Muscle layer of colon (tissue), 2 donors: ENCODE measurements around the gene LCP1.

Experiments used
- H3K27ac ChIP-seq: one replicate; pipeline ENCODE4 v1.7.0; 2013; ENCODE audit warnings: low read depth, mild to moderate bottlenecking, low read length, moderate library complexity
- H3K27me3 ChIP-seq, 2 donors: one replicate each; pipeline ENCODE4 v1.7.0; 2013; ENCODE audit warnings: low read length in 2 of 2, mild to moderate bottlenecking in 2 of 2; ENCODE audit not compliant: insufficient read depth in 2 of 2, control insufficient read depth in 1 of 2
- H3K36me3 ChIP-seq: one replicate; pipeline ENCODE4 v1.7.0; 2013; ENCODE audit warnings: mild to moderate bottlenecking, low read length; ENCODE audit not compliant: insufficient read depth
- H3K4me1 ChIP-seq: one replicate; pipeline ENCODE4 v1.7.0; 2013; ENCODE audit warnings: mild to moderate bottlenecking, low read length; ENCODE audit not compliant: insufficient read depth
- H3K4me3 ChIP-seq, 2 donors: one replicate each; pipeline ENCODE4 v1.7.0; 2013; ENCODE audit warnings: low read length in 2 of 2, low read depth in 1 of 2, mild to moderate bottlenecking in 1 of 2, moderate library complexity in 1 of 2
- H3K9ac ChIP-seq: one replicate; pipeline ENCODE4 v1.7.0; 2013; ENCODE audit warnings: low read length
- H3K9me3 ChIP-seq: one replicate; pipeline ENCODE4 v1.7.0; 2013; ENCODE audit warnings: mild to moderate bottlenecking, low read length
- donor health status: abdominal sarcoma.
- donor health status: Adenocarcinoma of cecum.

The LCP1 gene

GRCh38 chr13:46179969-46180763 lies 1.8 kb downstream of the LCP1 start:
- Histone ChIP-seq H3K36me3 (no peaks in the 10 kb centered on the region), H3K27ac (no peak overlapping the region), H3K27me3 (no peaks in the 10 kb centered on the region), H3K9ac (no peak overlapping the region), H3K4me3 (no peak overlapping the region), H3K4me1 (no peaks in the 10 kb centered on the region), H3K9me3 (no peaks in the 10 kb centered on the region)

- no peak overlapping the region for H3K4me3 ChIP-seq
- H3K27ac ChIP-seq = no peak overlapping the region
- H3K9me3 ChIP-seq = no peaks in the 10 kb centered on the region
- no peak overlapping the region for H3K9ac ChIP-seq
- H3K36me3 ChIP-seq = no peaks in the 10 kb centered on the region
- no peaks in the 10 kb centered on the region for H3K4me1 ChIP-seq
- no peaks in the 10 kb centered on the region for H3K27me3 ChIP-seq
These were observed 2.5 kb downstream of the LCP1 start for GRCh38 chr13:46179491-46179908.

- Histone ChIP-seq H3K27me3 (no peaks in the 10 kb centered on the region), H3K4me3 (no peak overlapping the region), H3K4me1 (no peaks in the 10 kb centered on the region), H3K9me3 (no peaks in the 10 kb centered on the region), H3K36me3 (no peaks in the 10 kb centered on the region), H3K9ac (no peak overlapping the region), H3K27ac (no peak overlapping the region)
These were observed 3.2 kb downstream of the LCP1 start for GRCh38 chr13:46178821-46179220.

DNA sequence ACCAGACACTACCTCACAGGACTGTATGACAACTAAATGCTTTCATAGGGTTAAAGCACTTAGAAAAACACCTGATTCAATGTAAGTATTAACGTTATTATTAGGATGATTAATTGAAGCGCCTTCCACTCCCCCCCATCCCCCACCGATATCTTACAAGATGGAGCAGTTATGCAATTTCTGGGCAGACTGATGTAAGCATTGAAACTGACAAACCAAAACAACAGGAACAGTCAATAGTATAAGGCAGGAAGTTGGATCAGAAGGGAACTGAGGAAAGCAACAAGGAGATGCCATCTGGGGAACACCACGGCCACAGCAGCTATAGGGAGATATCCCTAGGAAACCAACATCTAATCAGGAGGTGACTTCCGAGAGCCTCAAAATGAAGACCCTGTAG lies 3.8 kb downstream of the LCP1 start:
- H3K4me3 ChIP-seq = no peak overlapping the region
- no peaks in the 10 kb centered on the region for H3K27me3 ChIP-seq
- no peaks in the 10 kb centered on the region for H3K4me1 ChIP-seq
- H3K9ac ChIP-seq = no peak overlapping the region
- no peaks in the 10 kb centered on the region for H3K9me3 ChIP-seq
- no peak overlapping the region for H3K27ac ChIP-seq
- H3K36me3 ChIP-seq = no peaks in the 10 kb centered on the region

GRCh38 chr13:46176756-46177155 lies 5.2 kb downstream of the LCP1 start:
- Histone ChIP-seq H3K9me3 (no peaks in the 10 kb centered on the region), H3K9ac (no peak overlapping the region), H3K27me3 (no peaks in the 10 kb centered on the region), H3K27ac (no peak overlapping the region), H3K4me3 (no peak overlapping the region), H3K36me3 (no peaks in the 10 kb centered on the region), H3K4me1 (no peaks in the 10 kb centered on the region)

- no peak overlapping the region for H3K4me3 ChIP-seq
- no peaks in the 10 kb centered on the region for H3K9me3 ChIP-seq
- H3K4me1 ChIP-seq = no peaks in the 10 kb centered on the region
- no peak overlapping the region for H3K9ac ChIP-seq
- no peaks in the 10 kb centered on the region for H3K27me3 ChIP-seq
- H3K27ac ChIP-seq = no peak overlapping the region
- no peaks in the 10 kb centered on the region for H3K36me3 ChIP-seq
These were observed 8.3 kb downstream of the LCP1 start for GRCh38 chr13:46173656-46174055.

GRCh38 chr13:46172531-46172991 lies 9.4 kb downstream of the LCP1 start:
- Histone ChIP-seq H3K4me1 (no peaks in the 10 kb centered on the region), H3K36me3 (no peaks in the 10 kb centered on the region), H3K9ac (no peak overlapping the region), H3K9me3 (no peaks in the 10 kb centered on the region), H3K27me3 (no peaks in the 10 kb centered on the region), H3K4me3 (no peak overlapping the region), H3K27ac (no peak overlapping the region)

DNA sequence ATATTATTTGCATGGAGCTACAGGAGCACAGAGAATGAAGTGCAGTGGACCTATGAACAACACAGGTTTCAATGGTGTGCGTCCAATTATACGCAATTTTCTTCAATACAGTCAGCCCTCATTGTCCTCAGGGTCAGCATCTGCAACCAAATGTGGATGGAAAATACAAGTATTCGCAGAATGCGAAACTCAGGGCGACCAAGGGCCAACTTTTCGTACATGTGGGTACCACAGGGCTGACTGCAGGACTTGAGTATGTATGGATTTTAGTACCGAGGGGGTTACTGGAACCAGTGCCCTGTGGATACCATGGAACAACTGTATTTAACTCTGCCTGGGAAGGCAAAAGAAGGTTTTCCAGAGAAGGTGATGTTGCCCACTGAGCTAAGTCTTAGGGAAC lies 10.2 kb downstream of the LCP1 start:
- H3K9ac ChIP-seq = no peak overlapping the region
- H3K27ac ChIP-seq = no peak overlapping the region
- H3K36me3 ChIP-seq = no peaks in the 10 kb centered on the region
- H3K4me3 ChIP-seq = no peak overlapping the region
- H3K4me1 ChIP-seq = no peaks in the 10 kb centered on the region
- no peaks in the 10 kb centered on the region for H3K9me3 ChIP-seq
- no peaks in the 10 kb centered on the region for H3K27me3 ChIP-seq

- no peaks in the 10 kb centered on the region for H3K4me1 ChIP-seq
These were observed 10.8 kb downstream of the LCP1 start for GRCh38 chr13:46171217-46171616.

DNA sequence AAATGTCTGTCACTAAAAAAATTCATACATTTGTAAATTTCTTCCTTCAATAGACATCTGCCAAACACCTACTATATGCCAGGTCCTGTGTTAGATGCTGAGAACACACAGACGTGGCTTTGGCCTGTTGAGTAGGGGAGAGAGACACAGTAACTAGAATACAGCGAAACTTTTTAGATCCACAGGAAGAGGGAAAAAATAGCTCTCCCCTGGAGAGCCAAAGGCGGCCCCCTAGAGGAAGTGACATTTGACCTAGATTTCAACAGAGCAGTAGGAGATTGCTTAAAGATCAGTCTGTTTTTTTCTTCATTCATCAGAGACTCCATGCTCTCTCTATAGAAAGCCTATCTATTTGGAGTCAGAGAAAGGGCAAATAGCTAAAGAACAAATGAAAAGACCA lies 11.3 kb downstream of the LCP1 start:
- Histone ChIP-seq H3K4me1 (no peaks in the 10 kb centered on the region), H3K36me3 (no peaks in the 10 kb centered on the region), H3K9ac (no peak overlapping the region), H3K27ac (no peak overlapping the region), H3K27me3 (no peaks in the 10 kb centered on the region), H3K9me3 (no peaks in the 10 kb centered on the region), H3K4me3 (no peak overlapping the region)

More at GRCh38 chr13:46171217-46171616, 10.8 kb downstream of the LCP1 start:
- H3K9ac ChIP-seq = no peak overlapping the region
- H3K27ac ChIP-seq = no peak overlapping the region
- H3K27me3 ChIP-seq = no peaks in the 10 kb centered on the region
- no peaks in the 10 kb centered on the region for H3K9me3 ChIP-seq
- no peaks in the 10 kb centered on the region for H3K36me3 ChIP-seq
- H3K4me3 ChIP-seq = no peak overlapping the region

- Histone ChIP-seq H3K36me3 (no peaks in the 10 kb centered on the region), H3K27me3 (no peaks in the 10 kb centered on the region), H3K9ac (no peak overlapping the region), H3K9me3 (no peaks in the 10 kb centered on the region), H3K4me1 (no peaks in the 10 kb centered on the region), H3K4me3 (no peak overlapping the region), H3K27ac (no peak overlapping the region)
These were observed 11.7 kb downstream of the LCP1 start for GRCh38 chr13:46170268-46170667.

- Histone ChIP-seq H3K27me3 (no peaks in the 10 kb centered on the region), H3K27ac (no peak overlapping the region), H3K4me3 (no peak overlapping the region), H3K9me3 (no peaks in the 10 kb centered on the region), H3K9ac (no peak overlapping the region), H3K36me3 (no peaks in the 10 kb centered on the region), H3K4me1 (no peaks in the 10 kb centered on the region)
These were observed 12.2 kb downstream of the LCP1 start for GRCh38 chr13:46169758-46170157.
